Glomerular visceral epithelial cell (primary cell): ENCODE measurements around the gene AGAP1.

Source experiments
- DNase-seq: peaks from one replicate; pipeline ENCODE4 v3.0.0-alpha.2; 2016; ENCODE audit errors: extremely low spot score

AGAP1 gene

DNA sequence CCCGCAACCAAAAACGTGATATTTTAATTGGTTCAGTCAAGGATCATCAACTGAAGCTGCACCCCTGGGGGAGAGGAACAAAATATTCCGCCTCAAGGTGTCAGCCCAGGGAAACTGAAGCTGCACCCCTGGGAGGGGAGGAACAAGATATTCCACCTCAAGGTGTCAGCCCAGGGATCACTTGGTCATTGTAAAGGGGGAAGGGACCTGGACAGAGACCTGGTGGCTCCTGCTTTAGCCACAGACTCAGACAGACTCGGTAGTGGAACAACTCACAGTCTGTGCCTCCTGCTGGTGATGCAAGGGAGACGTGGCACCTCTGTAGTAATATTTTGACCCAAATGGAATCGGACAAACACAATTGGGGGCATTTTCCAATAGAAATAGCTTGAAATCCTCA is 599.3 kb downstream of the AGAP1 start:
- DNase-seq = no peak

- DNase-seq = no peak
Measured at GRCh38 chr2:236095504-236095903, 601.7 kb downstream of the AGAP1 start.

GRCh38 chr2:236101311-236101950 is 607.6 kb downstream of the AGAP1 start:
- no peak for DNase-seq

GRCh38 chr2:236102971-236103370 is 609.1 kb downstream of the AGAP1 start:
- no peak for DNase-seq

DNA sequence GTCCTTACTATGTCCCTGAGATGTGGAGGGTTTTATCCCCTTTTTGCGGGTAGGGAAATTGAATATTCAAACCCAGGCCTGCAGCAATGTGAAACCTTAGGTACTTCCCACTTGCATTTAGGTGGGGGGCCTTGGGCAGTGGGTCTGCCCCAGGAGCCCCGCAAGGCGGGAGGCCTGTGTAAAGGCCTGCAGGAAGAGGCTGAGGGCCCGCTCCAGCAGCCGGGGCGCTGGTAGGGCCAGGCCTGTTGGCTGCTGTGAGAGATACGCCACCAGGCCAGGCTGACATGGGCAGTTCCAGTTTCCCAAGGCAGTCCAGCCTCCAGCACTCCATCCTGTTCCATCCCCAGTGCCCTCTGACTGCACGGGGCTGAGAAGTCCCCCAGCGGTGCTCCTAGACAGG is 610.1 kb downstream of the AGAP1 start:
- DNase-seq = no peak

DNA sequence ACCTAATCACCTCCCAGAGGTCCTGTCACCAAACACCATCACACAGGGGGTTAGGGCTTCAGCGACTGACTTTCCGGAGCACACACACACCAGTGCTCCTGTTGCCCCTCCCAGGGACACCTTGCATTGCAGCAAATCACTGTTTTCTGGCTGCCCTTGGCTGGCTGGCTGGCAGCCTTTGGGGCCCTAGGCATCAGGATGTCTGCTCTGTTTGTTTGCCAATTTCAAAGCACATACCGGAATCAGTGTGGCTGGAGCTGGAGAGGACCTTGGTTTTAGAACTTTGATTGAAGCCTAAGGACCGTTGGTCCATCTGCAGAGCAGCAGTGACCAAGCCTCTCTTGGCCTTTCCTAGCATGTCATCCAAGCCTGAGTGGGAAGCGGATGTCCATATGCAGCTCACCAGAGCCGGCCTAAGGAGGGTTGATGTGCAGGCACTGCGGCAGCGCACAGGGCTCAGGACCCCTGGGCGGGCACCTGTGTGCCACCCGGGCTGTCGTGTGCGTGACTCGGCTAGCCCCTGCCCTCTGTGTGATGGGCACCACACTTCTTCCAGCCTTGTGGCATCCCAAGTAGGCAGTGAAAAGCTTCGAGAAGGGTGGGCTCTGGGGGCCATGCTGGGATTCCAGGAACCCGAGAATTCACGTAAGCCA is 612.2 kb downstream of the AGAP1 start:
- no peak for DNase-seq

- no peak for DNase-seq
Measured at GRCh38 chr2:236106761-236107160, 612.9 kb downstream of the AGAP1 start.

DNA sequence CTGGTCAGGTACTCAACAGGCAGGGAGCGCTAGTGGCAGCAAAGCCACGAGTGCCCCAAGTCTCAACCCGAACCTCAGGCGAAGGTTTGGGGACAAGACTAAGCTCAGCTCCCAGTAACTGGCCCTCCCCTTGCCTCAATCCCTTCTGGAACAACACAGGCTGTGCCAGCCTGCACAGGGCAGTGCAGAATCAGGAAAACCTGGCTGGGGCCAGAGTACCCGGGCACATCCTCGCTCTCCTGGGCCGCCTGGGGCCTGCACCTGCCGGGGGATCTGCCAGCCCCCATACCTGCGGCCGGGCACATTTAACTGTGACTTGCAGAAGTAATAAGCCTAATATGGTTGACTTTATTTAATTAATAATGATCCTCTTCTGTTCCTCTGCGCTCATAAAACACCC is 613.7 kb downstream of the AGAP1 start:
- DNase-seq = no peak

DNA sequence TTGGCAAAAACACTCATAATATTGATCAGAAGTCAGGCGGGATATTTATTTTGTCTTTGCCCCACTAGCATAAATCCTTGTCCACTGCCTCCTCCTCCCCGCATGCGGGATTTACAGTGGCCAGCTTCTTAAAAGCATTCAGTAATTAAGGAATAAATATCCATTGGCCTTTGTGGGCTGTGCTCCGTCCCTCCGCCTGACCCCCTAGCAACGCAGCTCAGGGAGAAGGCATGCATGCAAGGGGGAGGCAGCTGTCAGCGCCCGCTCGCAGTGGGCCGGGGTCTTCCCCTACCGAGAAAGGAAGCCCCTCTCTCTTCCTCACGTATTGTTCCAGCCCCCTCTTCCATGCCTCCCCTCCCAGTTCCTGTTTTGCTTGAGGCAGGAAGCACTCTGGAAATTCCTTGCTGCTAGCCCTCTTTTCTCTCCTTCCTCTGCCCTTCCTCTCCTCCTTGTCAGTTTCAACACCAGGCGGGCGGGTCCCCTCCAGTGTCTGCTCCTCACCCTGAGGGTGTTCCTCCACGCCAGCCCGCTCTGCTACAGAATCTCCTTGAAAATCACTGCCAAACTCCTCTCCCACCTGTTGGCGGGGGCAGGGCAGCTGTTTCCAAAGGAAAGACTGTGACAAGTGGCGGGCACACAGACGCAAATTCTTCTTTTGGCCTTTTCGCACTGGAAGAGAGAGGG is 614.2 kb downstream of the AGAP1 start:
- no peak for DNase-seq

DNA sequence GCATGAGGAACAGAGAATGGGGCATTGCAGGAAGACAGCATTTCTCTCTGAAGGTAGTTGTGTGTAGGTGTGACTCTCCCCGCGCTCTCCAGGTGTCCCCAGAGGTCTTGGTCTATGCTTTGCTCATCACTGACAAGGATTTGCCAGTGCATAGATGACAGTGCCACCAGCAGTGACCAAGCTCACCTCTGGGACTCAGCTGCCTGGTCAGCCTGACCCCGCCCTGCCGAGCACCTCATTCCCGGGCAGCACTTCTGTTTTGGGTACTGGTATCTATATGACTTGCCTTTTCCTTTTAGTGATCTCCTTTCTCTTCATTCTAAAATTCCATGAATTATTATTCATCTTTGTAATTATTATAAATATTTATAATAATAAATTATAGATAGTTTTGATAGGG is 615.2 kb downstream of the AGAP1 start:
- DNase-seq = no peak

- no peak for DNase-seq
Measured at GRCh38 chr2:236109473-236109872, 615.6 kb downstream of the AGAP1 start.

DNA sequence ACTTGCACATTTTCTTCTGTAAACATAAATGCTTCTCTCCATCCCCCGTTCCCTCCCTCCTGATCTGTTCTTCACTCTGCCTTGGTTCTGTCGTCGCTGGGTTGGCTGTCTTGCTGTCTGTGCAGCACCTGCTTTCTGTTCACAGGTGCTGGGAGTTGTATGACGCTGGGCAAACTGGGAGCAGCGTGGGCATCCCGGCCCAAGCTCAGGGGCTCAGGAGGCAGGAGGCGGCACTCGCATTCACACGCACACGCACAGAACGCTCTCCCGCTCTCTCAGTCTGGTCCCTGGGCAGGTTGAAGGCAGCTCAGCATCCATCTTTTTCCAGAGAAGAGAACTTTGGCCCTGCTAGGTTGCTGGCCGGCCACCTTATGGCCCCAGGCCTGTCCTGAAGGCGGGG is 618.6 kb downstream of the AGAP1 start:
- no peak for DNase-seq

GRCh38 chr2:236113425-236113824 is 619.6 kb downstream of the AGAP1 start:
- no peak for DNase-seq

GRCh38 chr2:236113948-236114347 is 620.1 kb downstream of the AGAP1 start:
- no peak for DNase-seq

DNA sequence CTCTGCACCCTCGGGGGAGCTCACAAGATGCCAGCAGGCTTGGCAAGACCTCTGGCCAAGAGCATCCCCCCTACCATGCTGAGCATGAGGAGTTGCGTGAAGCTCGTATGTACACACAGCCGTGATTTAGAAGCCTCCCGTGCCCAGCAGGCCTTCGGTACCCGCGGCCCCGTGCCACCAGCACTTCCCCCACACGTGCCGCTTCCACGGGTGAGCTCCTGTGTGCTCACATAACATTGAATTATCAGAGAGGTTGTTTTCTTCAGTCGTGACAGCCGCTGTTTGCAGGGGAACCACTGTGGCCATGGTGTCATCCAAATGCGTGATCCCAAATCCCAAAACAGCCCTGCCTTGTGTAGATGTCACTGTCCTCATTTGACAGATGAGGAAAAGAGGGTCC is 621.1 kb downstream of the AGAP1 start:
- no peak for DNase-seq

DNA sequence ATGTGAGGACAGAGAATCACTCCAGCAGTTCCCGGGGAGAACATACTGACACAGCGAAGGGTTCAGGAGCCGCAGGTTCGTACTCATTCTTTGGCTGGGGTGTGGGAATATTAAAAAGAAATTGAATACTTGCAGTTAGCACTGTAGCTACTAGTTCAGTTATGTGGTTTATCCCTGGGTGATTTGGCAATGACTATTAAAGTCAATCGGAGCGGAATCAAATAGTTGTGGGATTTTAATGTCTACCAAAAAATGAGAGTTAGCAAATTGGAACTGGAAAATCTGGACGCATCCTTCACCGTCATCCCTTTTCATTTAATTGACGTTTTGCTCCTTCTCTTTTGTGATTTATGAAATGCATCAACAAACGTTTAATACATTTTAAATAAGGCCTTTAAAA is 623.6 kb downstream of the AGAP1 start:
- DNase-seq = no peak

GRCh38 chr2:236117861-236118269 is 624.0 kb downstream of the AGAP1 start:
- DNase-seq = no peak

- no peak for DNase-seq
Measured at GRCh38 chr2:236119003-236119402, 625.2 kb downstream of the AGAP1 start.

- no peak for DNase-seq
Measured at GRCh38 chr2:236119476-236119875, 625.6 kb downstream of the AGAP1 start.

GRCh38 chr2:236120141-236120601 is 626.3 kb downstream of the AGAP1 start:
- no peak for DNase-seq

- no peak for DNase-seq
Measured at GRCh38 chr2:236120829-236121228, 627.0 kb downstream of the AGAP1 start.

GRCh38 chr2:236121546-236121945 is 627.7 kb downstream of the AGAP1 start:
- no peak for DNase-seq

DNA sequence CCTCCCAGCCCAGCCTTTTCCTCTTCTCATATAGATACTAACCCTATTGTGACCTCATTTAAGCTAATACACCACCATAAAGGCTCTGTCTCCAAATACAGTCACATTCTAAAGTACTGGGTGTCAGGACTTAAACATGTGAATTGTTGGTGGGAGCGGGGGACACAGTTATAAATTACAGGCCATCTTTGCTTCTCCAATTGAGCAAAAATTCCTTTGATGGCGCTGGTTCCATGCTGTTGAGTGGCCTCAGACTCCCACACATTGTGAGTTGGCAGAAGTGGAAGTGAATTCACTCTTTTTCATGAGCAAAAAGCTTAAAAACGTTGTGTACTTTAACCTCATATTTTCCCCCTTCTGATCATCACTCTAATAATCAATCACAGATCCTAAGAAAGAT is 628.4 kb downstream of the AGAP1 start:
- no peak for DNase-seq
